Cardiac muscle cell (in vitro differentiated cells and primary cell): ENCODE measurements around the gene FAM222A. TPM values are rescaled to one million over a fixed set of nuclear protein-coding genes. Genes with fewer than 3 reads are reported as not detected.

Source experiments
- DNase-seq, 2 donors: peaks; one replicate each; pipeline versions ENCODE4 v3.0.0 to v3.0.0-alpha.2; 2010 to 2017; ENCODE audit warnings: low read depth in 1 of 2, low spot score in 1 of 2
- H3K27ac ChIP-seq: fragments of 200-600 bp; sonication (generic); 2 replicates; pipeline ENCODE4 v1.5.1; 2016
- H3K27me3 ChIP-seq: fragments of 200-600 bp; sonication (generic); 2 replicates; pipeline ENCODE4 v1.6.0; 2016; ENCODE audit warnings: control low read depth
- H3K36me3 ChIP-seq: fragments of 200-600 bp; sonication (generic); 2 replicates; pipeline ENCODE4 v1.5.1; 2016; ENCODE audit warnings: control low read depth
- H3K4me1 ChIP-seq: fragments of 200-600 bp; sonication (generic); 2 replicates; pipeline ENCODE4 v1.8.1; 2017; ENCODE audit warnings: low read depth, mild to moderate bottlenecking, mixed run types
- H3K4me3 ChIP-seq: fragments of 200-600 bp; sonication (generic); 2 replicates; pipeline ENCODE4 v1.5.1; 2016; ENCODE audit warnings: mild to moderate bottlenecking
- H3K9me3 ChIP-seq: fragments of 200-600 bp; sonication (generic); 2 replicates; pipeline ENCODE4 v1.5.1; 2017; ENCODE audit warnings: low read depth, mild to moderate bottlenecking, control low read depth
- polyA plus RNA-seq: library from polyadenylated mRNA; unstranded; fragments of >200 nt; fragmentation: Nextera tagmentation; extraction: Ambion mirVana; gene quantifications from 2 replicates; pipeline ENCODE4 v1.2.1, GENCODE V29; 2016
- total RNA-seq: library from RNA; depleted of rRNA; stranded (reverse); fragments of >200 nt; gene quantifications from 2 replicates; pipeline ENCODE4 v1.2.3, GENCODE V29; 2016
- TF ChIP-seq, protein P1 (sequence below): IDR thresholded peaks from 2 replicates; pipeline ENCODE4 v1.5.1; 2012; ENCODE audit warnings: low read depth, mild to moderate bottlenecking, low read length

FAM222A gene
- total and polyA plus RNA-seq, 2 experiments from 2014 or later = 25.4 to 42.9 TPM

DNA sequence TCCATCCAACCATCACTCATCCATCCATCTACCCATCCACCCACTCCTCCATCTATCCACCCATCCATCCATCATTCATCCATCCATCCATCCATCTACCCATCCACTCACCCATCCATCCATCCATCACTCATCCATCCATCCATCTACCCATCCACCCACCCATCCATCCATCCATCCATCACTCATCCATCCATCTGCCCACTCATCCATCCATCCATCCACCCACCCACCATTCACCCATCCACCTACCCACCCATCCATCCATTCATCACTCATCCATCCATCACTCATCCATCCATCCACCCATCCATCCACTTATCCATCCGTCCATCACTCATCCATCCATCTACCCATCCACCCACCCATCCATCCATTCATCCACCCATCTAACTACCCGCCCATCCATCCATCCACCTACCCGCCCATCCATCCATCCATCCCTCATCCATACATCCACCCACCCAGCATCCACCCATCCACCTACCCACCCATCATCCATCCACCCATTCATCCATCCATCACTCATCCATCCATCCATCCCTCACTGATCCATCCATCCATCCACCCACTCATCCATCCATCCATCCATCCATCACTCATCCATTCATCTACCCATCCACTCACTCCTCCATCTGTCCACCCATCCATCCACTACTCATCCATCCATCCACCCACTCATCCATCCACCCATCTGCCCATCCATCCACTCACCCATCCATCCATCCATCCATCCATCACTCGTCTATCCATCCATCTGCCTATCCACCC is 95.4 kb downstream of the FAM222A start:
- no peak for DNase-seq
- no peak overlapping the region for H3K27ac ChIP-seq

GRCh38 chr12:109810954-109811623 is 97.5 kb downstream of the FAM222A start:
- no peaks in the 10 kb centered on the region for H3K9me3 ChIP-seq
- no peak overlapping the region for H3K4me3 ChIP-seq
- DNase-seq = no peak
- H3K27me3 ChIP-seq = no peaks in the 10 kb centered on the region
- no peaks in the 10 kb centered on the region for H3K36me3 ChIP-seq
- no peak overlapping the region for H3K27ac ChIP-seq
- no peaks in the 10 kb centered on the region for H3K4me1 ChIP-seq
- TF ChIP-seq, protein P1, sequence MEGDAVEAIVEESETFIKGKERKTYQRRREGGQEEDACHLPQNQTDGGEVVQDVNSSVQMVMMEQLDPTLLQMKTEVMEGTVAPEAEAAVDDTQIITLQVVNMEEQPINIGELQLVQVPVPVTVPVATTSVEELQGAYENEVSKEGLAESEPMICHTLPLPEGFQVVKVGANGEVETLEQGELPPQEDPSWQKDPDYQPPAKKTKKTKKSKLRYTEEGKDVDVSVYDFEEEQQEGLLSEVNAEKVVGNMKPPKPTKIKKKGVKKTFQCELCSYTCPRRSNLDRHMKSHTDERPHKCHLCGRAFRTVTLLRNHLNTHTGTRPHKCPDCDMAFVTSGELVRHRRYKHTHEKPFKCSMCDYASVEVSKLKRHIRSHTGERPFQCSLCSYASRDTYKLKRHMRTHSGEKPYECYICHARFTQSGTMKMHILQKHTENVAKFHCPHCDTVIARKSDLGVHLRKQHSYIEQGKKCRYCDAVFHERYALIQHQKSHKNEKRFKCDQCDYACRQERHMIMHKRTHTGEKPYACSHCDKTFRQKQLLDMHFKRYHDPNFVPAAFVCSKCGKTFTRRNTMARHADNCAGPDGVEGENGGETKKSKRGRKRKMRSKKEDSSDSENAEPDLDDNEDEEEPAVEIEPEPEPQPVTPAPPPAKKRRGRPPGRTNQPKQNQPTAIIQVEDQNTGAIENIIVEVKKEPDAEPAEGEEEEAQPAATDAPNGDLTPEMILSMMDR = no peak

More for the DNA sequence above, 95.4 kb downstream of the FAM222A start:
- TF ChIP-seq, protein P1 = no peak
- Histone ChIP-seq H3K4me3 (no peak overlapping the region), H3K4me1 (no peaks in the 10 kb centered on the region), H3K36me3 (no peaks in the 10 kb centered on the region), H3K27me3 (no peaks in the 10 kb centered on the region), H3K9me3 (no peaks in the 10 kb centered on the region)

DNA sequence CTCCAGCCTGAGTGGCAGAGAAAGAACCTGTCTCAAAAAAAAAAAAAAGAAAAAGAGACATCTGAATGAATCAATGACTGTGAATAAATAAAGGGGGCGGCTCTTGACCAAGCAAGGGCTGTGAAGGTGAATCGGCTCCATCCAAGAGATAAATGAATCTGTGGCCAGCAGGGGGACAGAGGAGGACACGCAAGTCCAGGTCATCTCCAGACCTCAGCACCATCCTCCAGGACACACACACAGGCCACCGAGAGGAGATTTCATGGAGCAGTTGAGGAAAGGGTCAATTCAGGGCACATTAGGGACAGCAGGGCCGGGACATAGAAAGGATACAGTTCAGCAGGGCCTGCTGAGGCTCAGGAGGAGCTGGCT is 98.0 kb downstream of the FAM222A start:
- Histone ChIP-seq H3K4me1 (no peaks in the 10 kb centered on the region), H3K27ac (no peak overlapping the region), H3K9me3 (no peaks in the 10 kb centered on the region), H3K36me3 (no peaks in the 10 kb centered on the region), H3K27me3 (no peaks in the 10 kb centered on the region), H3K4me3 (no peak overlapping the region)
- DNase-seq = no peak
- TF ChIP-seq, protein P1 = no peak

GRCh38 chr12:109813810-109814416 is 100.3 kb downstream of the FAM222A start:
- no peaks in the 10 kb centered on the region for H3K36me3 ChIP-seq
- no peak overlapping the region for H3K27ac ChIP-seq
- no peaks in the 10 kb centered on the region for H3K4me1 ChIP-seq
- no peaks in the 10 kb centered on the region for H3K27me3 ChIP-seq
- TF ChIP-seq, protein P1 = no peak
- H3K4me3 ChIP-seq = no peak overlapping the region
- no peak for DNase-seq
- no peaks in the 10 kb centered on the region for H3K9me3 ChIP-seq

GRCh38 chr12:109814600-109815150 is 101.0 kb downstream of the FAM222A start:
- no peak overlapping the region for H3K4me3 ChIP-seq
- no peaks in the 10 kb centered on the region for H3K4me1 ChIP-seq
- H3K36me3 ChIP-seq = no peaks in the 10 kb centered on the region
- no peaks in the 10 kb centered on the region for H3K9me3 ChIP-seq
- H3K27me3 ChIP-seq = no peaks in the 10 kb centered on the region
- TF ChIP-seq, protein P1 = no peak
- no peak for DNase-seq
- H3K27ac ChIP-seq = no peak overlapping the region
